GM19035 (cell line): ENCODE data around the gene CLIC3.
"Not testable (repeated sequence)": the region's sequence is repeated elsewhere in the genome, so short reads cannot be mapped to it uniquely, and the experiment has no call there.

Experiments used
- ATAC-seq: cut with Tn5 transposase; IDR thresholded peaks from one replicate; pipeline ENCODE4 v1.9.1; 2021; ENCODE audit not compliant: unreplicated experiment

CLIC3 gene

DNA sequence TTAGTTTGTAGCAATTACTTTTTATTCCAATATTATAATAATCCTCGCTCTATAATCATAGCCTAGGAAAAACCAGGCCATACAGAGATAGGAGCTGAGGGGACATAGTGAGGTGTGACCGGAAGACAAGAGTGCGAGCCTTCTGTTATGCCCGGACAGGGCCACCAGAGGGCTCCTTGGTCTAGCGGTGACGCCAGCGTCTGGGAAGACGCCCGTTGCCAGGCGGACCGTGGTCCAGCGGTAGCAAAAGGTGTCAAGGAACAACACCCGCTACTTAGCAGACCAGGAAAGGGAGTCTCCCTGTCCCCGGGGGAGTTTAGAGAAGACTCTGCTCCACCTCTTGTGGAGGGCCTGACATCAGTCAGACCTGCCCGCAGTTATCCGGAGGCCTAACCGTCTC lies 7.9 kb upstream of the CLIC3 start:
- not testable (repeated sequence) for ATAC-seq

DNA sequence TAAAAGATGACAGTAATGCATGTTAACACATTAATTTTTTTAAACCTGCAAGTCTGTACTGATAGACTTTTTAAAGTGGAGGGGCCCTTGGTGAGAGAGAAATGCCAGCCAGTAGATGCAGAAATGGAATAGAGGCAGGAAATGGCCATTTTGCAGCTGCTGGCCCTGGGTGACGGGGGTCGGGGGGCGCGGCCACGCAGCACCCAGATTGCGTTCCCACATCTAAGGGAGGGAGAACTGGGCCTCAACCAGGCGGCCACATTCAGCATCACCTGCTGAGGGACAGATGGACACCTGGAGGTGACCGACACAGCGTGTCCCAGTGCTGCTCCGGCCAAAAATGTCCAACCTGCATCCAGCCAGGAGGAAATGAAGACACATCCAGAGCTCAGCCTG lies 6.3 kb upstream of the CLIC3 start:
- no peak for ATAC-seq

DNA sequence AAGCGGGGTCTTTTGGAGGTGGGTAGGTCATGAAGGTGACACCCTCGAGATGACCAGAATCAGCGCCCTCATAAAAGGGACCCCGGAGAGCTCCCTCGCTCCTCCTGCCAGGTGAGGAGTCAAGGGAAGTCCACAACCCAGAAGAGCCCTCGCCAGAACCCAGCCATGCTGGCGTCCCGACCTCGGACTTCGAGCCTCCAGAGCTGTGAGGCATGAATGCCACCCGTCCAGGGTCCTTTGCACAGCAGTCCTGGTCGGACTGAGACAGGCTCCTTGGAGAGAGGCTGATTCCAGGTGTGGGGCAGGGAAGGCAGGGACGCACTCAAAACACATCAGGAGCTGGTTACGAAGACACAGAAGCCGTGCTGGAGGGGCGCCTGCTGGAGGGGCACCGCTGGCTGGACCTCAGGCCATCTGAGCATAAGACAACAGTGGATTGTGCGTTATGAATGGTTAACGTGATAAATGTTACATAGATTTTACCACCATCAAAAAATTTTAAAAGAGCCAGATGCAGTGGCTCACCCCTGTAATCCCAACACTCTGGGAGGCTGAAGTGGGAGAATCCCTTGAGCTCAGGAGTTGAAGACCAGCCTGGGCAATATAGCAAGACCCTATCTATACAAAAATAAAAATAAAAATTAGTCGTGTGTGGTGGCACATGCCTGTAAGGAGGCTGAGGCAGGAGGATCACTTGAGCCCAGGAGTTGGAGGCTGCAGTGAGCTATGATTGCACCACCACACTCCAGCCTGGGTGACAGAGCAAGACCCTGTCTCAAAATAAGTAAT lies 5.7 kb upstream of the CLIC3 start:
- no peak for ATAC-seq

DNA sequence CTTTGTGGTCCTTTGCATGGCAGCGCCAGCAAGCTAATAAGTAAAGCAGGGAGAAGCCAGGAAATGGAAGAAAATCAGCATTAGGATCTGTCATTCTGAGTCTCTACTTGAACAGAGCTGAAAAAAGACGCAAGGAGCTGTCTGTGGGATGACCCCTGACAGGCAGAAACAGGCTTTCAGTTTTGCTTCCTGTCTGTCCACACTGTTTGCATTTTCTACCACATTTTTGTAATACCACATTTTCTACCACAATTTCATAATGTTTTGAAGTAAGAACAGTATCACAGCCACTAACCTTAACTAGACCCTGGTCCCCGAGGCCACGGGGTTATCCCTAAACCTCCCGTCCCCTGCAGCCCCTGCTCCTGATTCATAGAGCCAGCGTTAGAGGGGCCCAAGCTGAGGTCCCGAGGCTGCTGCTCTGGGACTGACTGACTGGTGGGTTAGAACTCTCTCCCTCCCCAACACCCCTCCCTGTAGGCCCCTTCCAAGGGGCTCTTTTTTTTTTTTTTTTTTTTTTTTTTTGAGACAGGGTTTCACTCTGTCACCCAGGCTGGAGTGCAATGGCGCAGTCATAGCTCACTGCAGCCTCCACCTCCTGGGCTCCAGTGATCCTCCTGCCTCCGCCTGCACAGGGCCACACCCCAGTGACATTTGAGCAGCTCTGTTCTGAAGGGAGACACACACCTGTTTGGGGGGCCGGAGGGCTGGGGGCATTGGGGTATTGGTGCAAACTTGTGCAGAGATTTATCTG lies 4.0 kb upstream of the CLIC3 start:
- peak; percentile 81 for ATAC-seq

DNA sequence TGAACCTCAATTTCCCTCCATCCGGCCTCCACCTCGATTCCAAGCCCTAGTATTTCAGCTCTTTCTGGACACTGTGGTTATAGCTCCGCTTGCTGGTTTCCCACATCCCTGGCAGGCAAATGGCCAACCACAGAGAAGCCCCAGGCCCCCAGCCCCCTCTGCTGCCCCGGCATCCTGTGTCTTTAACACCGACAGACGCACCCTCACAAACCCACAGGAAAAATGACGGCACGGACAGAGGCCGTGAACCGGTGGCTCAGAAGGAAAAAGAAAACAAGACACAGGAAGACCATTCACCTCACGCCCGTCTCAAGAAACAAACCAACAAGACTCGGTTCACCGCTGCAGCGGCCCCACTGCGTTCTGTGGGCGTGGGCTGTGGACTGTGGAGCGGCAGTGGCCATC lies 1.5 kb upstream of the CLIC3 start:
- no peak for ATAC-seq

DNA sequence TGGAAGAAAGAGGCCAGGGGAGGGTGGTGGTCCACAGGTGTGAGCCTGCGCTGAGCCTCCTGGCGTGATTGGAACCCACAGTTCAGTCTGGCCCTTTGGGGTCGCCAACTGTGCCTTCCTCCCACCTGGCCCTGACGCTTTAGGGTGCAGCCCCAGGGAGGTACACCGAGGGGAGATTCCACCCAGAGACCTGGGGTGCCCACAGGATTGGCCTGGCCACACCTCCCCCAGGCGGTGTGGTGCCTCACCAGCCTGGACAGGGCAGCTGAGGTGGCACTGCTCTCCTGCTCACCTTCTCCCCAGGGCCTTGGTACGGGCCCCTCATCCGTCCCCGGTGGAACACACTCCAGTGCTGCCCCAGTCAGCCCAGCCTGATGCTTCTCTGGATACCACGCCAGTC lies 1.0 kb upstream of the CLIC3 start:
- no peak for ATAC-seq

DNA sequence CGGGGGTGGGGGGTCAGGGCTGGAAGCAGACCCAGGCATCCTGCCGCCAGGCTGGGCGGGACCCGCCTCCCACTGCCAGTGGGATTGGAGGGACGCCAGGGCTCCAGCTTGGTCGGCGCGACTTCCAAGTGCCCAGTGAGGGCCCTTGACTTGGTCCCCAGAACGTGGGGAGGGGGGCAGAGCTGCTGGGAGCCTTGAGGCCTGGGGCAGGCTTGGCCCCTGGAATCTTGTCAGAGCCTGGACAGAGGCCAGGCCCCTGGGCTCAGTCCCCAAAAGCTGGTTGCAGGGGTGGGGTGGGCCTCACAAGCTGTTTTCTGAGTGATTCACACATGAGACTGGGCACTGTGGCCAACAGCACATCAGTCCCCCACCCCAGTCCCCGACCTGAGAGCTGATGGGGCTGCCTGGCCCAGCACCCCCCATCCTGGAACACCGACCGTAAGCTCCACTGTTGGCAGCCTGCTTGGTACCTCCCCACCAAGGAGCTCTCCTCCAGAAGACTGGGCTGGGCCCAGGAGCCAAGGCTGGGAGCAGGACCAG lies 526 bp downstream of the CLIC3 start:
- ATAC-seq: no peak

DNA sequence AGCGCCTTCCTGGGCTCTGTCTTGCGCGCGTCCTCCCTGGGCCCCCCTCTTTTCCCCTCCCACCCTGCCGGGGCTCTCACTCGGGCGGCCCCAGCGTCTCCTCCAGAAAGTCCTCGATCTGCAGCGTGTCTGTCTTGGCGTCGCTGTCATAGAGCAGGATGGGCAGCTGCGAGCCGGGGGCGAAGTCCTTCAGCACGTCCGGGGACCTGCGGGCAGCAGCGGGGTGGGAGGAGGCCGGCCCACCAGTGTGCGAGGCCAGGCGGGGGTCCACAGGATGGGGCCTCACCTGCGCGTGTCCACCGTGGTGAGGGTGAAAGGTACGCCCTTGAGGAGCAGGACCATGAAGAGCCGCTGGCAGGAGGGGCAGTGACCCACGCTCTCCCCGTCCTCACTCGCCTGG lies 1.0 kb downstream of the CLIC3 start:
- ATAC-seq: no peak

DNA sequence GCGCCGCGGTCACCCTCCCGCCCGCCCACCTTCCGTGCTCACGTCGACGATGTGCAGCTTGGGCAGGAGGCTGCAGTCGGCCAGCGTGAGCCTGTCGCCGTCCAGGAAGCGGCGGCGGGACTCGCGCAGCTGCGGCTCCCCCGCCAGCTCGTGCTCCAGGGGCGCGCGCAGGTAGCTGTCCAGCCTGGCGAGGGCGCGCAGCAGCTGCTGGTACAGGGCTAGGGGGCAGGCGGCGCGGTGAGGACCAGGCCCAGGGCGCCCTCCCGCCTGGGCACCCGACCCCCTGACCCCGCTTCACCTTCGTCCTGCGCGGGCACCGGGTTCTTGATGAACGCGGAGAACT lies 1.5 kb downstream of the CLIC3 start:
- no peak for ATAC-seq

DNA sequence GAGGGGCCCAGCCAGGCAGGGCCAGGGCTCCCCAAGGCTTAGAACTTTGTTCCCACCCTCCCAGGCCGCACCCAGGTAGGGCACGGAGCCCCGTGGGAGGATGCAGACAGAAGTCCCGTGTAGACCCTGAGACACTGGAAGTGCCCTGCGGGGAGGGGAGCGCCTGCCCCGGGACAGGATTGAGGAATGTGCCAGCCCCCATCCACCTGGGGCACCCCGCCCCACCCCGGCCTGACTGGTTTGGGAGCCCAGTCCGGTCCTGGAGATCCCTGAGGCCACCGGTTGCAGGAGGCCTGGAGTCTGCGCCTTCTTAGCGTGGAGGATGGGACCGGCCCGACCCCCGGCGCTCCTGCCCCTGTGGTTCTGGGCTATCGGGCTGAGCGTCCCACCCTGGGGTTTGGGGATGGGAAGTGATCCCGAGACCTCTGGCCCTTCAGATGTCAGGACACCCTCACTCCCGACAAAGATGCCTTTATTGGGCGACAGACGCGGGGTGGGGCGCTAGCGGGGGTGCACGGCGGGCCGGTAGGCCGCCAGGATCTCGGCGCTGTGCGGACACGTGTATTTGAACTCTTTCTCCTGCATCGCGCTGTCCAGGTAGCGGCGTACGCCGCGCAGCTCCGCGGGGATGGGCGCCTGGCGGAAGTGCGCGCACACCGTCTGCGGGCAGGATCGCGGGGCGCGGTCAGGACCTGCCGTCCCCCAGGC lies 2.0 kb downstream of the CLIC3 start:
- no peak for ATAC-seq

DNA sequence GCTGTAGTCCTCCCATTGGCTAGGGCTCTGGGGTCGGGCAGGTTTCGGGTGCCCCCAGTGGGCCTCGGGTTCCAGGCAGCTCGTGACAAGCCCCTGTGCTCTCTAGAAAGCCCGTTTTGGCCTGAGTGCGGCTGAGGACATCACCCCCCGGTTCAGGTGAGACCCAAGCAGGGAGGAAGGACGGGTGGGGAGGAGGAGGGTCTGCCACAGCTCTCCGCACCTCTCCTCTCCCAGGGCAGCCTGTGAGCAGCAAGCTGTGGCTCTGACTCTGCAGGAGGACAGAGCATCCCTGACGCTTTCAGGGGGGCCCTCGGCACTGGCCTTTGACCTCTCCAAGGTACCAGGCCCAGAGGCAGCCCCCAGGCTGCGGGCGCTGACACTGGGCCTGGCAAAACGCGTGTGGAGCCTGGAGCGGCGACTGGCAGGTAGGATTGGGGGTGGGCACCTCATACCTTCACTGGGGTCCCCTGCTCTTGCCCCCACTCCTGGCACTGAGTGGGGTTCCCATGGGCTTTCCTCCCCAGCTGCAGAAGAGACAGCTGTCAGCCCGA lies 3.5 kb downstream of the CLIC3 start:
- ATAC-seq: peak; percentile 13

DNA sequence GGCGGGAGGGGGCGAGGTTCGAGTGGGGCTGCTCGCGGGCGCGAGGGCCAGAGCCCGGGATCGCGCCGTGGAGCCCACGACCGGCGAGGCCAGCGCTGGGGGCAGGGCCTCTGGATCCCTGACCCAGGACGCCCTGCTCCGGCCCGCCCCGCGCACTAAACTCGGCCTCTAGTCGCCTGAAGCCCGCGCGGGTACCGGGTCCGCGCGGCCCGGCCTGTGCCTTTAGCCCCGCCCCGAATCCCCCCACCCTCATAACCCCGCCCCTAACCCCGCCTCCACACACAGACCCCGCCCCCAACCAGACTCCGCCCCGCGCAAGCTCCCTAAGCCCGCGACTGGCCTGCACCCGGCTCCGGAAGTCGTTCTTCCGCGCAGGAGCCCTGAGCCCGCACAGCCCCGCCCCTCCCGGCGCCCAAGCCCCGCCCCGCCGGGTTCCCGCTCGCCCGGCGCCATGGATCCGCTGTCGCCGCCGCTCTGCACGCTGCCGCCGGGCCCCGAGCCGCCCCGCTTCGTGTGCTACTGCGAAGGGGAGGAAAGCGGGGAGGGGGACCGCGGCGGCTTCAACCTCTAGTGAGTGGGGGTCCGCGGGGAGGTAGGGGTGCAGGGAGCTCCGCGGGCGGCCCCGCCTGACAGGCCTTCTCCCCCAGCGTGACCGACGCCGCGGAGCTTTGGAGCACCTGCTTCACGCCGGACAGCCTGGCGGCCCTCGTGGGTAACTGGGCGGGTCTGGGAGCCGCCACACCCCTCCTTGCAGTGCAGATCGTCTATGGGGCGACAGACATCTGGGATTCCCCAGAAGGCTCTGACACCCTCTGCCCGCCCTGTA lies 4.2 kb downstream of the CLIC3 start, which contains the start of gene PAXX:
Gene PAXX (plus strand): TSS at position 430 of the 826 bp plus-strand sequence. CDS start 22 bp downstream, at position 452.
- ATAC-seq: peak; percentile 82

DNA sequence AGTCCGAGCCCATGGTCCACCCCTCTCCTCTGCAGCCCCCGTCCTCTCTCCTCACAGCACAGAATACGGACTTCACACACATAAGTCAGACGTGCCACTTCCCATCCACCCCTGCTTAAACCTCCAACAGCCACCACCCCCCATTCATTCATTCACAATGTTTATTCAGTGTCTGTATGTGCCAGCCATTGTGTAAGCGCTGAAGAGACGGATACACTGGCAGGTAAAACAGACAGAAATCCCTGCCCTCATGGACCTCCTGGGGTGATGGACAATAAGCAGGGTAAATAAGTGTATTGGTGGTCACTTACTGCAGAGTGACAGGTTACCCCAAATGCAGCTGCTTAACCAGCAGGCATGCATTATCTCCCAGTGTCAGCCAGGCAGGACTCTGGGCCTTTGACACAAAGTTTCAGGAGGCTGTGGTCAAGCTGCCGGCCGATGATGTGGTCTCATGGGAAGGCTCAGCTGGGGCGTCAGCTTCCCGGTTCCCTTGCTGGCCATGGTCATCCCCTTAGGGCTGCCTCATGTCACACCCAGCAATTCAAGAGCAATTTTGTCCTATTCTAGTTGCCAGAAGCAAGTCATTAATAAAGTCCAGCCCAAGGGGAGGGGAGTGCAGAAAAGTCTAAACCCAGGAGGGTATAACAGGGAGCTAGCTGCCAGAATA lies 6.0 kb downstream of the CLIC3 start:
- ATAC-seq: no peak

DNA sequence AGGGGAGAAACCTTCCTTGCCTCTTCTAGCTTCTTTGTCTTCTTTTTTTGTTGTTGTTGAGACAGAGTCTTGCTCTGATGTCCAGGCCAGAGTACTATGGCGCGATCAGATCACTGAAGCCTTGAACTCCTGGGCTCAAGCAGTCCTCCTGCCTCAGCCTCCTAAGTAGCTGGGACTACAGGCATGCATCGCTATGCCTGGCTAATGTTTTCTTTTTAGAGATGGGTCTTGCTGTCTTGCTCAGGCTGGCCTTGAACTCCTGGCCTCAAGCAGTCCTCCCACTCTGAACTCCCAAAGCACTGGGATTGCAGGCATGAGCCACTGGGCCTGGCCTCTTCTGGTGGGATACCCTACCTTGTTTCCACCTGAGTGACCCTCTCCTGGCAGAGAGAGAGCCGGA lies 7.5 kb downstream of the CLIC3 start:
- ATAC-seq: no peak

DNA sequence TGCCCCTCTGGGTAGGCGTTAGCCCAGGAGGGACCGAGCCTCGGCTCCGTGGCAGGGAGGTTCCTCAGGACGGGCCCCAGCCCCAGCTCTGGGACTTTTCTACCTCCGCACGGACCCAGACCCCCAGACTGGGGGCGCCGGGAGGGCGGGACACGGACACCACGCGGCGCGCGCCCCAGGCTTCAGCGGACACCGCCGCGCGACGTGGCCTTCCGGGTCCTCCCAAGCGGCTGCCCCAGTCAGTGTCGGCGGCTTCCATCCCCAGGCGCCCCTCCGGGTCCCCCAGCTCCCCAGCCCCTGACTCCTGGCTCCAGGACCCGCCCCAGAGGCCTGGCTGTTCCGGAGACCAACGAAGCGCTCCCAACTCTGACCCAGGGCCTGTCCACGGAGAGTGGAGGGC lies 10.5 kb downstream of the CLIC3 start:
- no peak for ATAC-seq

DNA sequence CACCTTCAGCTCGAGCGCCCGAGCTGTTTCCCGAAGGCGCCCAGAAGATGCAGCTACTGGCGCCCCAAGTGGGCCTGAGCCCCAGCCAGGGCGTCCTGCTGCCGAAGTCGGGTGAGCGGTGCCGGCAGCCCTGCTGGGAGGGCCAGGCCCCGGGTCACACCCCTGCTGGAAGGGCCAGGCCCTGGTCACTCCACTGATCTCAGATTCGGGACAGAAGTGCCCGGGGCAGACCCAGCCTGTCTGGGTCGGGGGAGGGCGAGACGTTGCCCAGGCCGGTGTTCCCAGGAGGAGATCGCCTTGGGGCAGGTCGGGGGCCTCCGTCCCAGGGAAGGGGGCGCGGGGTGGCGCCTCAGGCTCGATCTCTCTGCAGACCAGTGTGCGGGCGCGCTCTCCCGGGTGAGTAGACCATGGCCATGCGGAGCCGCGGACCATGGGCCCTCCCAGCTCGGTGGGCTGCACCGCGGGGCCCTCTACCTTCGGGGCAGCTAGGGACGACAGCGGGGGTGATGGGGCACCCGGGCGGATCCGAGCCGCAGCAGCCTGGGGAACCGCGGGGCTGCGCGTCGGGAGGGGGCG lies 11.3 kb downstream of the CLIC3 start:
- no peak for ATAC-seq

DNA sequence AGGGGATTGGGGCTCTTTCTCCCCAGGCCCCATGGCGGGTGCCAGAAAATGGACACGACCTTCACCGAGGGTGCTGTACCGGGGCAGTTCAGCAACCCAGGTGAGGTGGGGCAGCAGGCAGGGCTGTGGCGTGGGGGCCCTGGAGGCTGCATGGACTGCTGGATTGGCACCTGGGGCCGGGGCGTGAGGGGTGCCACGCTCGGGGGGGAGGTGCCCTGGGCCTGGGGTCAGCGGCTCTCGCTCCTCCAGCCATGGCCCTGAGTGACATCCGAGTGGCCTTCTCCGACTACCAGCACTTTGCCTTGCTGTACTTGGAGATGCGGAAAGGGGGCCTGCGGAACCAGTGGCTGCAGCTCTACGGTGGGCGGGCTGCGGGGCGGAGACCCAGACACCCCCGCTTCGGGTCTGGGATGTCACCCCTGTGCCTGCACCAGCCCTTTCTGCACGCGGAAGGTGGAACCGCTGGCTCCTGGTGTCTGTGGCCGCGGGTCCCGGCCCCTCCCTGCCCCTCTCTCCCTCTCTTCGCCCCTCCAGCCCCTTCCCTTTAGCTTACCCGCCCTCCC lies 11.8 kb downstream of the CLIC3 start:
- ATAC-seq: no peak

DNA sequence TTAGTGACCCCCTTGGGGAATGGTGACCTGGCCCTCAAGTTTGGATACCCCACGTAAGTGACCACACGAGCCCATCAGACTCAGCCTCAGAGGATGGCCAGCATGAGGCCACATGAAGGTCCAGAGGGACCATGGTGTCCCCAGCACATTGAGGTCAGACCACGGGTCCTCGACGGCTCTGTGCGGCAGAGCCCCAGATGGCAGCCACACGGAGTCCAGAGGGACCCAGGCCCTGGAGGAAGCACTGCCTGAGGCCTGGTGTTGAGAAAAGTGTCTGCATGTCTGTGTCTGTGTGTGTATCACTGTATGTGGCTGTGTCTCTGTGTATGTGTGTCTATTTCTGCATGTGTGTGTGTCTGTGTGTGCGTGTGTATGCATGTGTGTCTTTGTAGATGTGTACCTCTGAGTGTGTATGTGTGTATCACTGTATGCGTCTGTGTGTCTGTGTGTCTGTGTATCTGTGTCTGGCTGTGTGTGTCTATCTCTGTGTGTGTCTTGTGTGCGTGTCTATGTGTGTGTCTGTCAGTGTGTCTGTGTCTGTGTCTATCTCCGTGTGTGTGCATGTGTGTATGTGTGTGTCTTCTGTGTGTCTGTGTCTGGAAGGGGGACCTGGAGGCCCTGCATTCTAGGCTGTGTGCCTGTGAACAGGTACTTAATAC lies 12.6 kb downstream of the CLIC3 start:
- no peak for ATAC-seq

DNA sequence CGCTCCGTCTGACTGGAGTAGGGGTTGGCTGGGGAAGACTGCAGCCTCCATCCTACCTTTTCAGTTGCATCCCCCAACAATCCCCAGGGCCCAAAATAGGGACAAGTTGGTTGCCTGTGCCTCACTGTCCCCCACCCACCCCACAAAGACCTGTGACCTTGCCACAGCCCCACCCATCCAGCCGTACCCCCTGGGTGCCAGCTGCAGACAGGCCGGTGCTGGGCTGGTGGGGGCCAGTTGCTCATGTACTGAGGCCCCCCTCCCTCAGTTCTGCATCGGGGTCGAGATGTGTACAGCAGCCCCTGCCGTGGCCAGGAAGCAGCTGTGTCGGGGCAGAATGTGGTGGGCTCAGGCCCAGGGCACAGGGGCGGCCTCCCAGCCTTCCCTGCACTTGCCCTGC lies 13.2 kb downstream of the CLIC3 start:
- no peak for ATAC-seq
